ENCODE measurements around the gene ABHD12B. TPM values are rescaled to one million over a fixed set of nuclear protein-coding genes. Genes with fewer than 3 reads are reported as not detected.

ABHD12B gene
- total RNA-seq, 1 donor from 2014 or later = not detected

- H3K79me2 ChIP-seq (ENCODE audit: low read depth) = no peaks in the 10 kb centered on the region
- H2AFZ ChIP-seq (replicated peaks) = no peak overlapping the region
- no peaks in the 10 kb centered on the region for H3K4me1 ChIP-seq
- H4K20me1 ChIP-seq (ENCODE audit: low read depth) = no peaks in the 10 kb centered on the region
- peaks cover 12% of the 10 kb centered on the region for H3K4me1 Mint-ChIP-seq
- TF ChIP-seq CTCF (IDR thresholded peaks at IDR 0.05) (no peak), EZH2 (IDR thresholded peaks at IDR 0.05) (no peak), EZH2phosphoT487 (IDR thresholded peaks at IDR 0.05) (no peak)
- H3K4me2 ChIP-seq = no peak overlapping the region
- H3K9me3 Mint-ChIP-seq = peaks cover 2% of the 10 kb centered on the region
- no peaks in the 10 kb centered on the region for H3F3A ChIP-seq (ENCODE audit: low read depth)
- H3K4me3 ChIP-seq = no peak overlapping the region
- H3K36me3 ChIP-seq = no peaks in the 10 kb centered on the region
- H3K27ac ChIP-seq = no peak overlapping the region
- H3K9ac ChIP-seq = no peak overlapping the region
- no peaks in the 10 kb centered on the region for H3K27me3 ChIP-seq
- H3K27me3 Mint-ChIP-seq (ENCODE audit: insufficient read depth, low read depth) = no peaks in the 10 kb centered on the region
- no peak overlapping the region for H3K27ac Mint-ChIP-seq
- no peak for DNase-seq (ENCODE audit: low spot score)
- H3K9me3 ChIP-seq (ENCODE audit: low read depth) = no peaks in the 10 kb centered on the region
- no peak overlapping the region for H3K4me3 Mint-ChIP-seq
- no peaks in the 10 kb centered on the region for H3K36me3 Mint-ChIP-seq
Measured at GRCh38 chr14:50951032-50951431, 79.2 kb downstream of the ABHD12B start.

- Histone ChIP-seq H4K20me1 (ENCODE audit: low read depth) (no peaks in the 10 kb centered on the region), H3K27ac (no peak overlapping the region), H3K9ac (no peak overlapping the region), H2AFZ (replicated peaks) (no peak overlapping the region), H3F3A (ENCODE audit: low read depth) (no peaks in the 10 kb centered on the region), H3K4me1 (no peaks in the 10 kb centered on the region), H3K36me3 (no peaks in the 10 kb centered on the region), H3K4me3 (no peak overlapping the region), H3K4me2 (no peak overlapping the region), H3K79me2 (ENCODE audit: low read depth) (no peaks in the 10 kb centered on the region), H3K9me3 (ENCODE audit: low read depth) (no peaks in the 10 kb centered on the region), H3K27me3 (no peaks in the 10 kb centered on the region)
- peaks cover 6% of the 10 kb centered on the region for H3K4me1 Mint-ChIP-seq
- H3K36me3 Mint-ChIP-seq = no peaks in the 10 kb centered on the region
- no peak overlapping the region for H3K27ac Mint-ChIP-seq
- no peak for TF ChIP-seq EZH2 (IDR thresholded peaks at IDR 0.05)
- TF ChIP-seq EZH2phosphoT487 (IDR thresholded peaks at IDR 0.05) = no peak
- no peak for TF ChIP-seq CTCF (IDR thresholded peaks at IDR 0.05)
- no peaks in the 10 kb centered on the region for H3K27me3 Mint-ChIP-seq (ENCODE audit: insufficient read depth, low read depth)
- DNase-seq (ENCODE audit: low spot score) = no peak
- H3K9me3 Mint-ChIP-seq = peaks cover 4% of the 10 kb centered on the region
- H3K4me3 Mint-ChIP-seq = no peak overlapping the region
Measured at GRCh38 chr14:50953502-50953901, 81.6 kb downstream of the ABHD12B start.

Small RNA genes within 50 kb of the gene (small RNA-seq; reads per million reads assigned to genes)
- not detected for gene RF00593

Other genes with a start within 250 kb of the ABHD12B start
- 26.8 and 34.5 TPM in 2 replicates for gene SAV1, start 203.7 kb upstream of the ABHD12B start, total RNA-seq (ENCODE audit: low replicate concordance)
- gene NIN, start 40.9 kb upstream of the ABHD12B start, total RNA-seq (ENCODE audit: low replicate concordance) = 34.7 and 49.0 TPM in 2 replicates
- 63.0 and 63.5 TPM in 2 replicates for gene PYGL, start 72.4 kb downstream of the ABHD12B start, total RNA-seq (ENCODE audit: low replicate concordance)
- gene TRIM9, start 223.1 kb downstream of the ABHD12B start, total RNA-seq (ENCODE audit: low replicate concordance) = 1.3 and 2.3 TPM in 2 replicates

Measured in neural progenitor cell (in vitro differentiated cells).